Chondrocyte (in vitro differentiated cells): Measurements from ENCODE around the gene CCDC89. TPM values are rescaled to one million over a fixed set of nuclear protein-coding genes. Genes with fewer than 3 reads are reported as not detected.

Experiments used
- DNase-seq: peaks from one replicate; pipeline ENCODE4 v3.0.0; 2021; ENCODE audit warnings: mixed read lengths, low spot score
- H3K27ac Mint-ChIP-seq: one replicate; pipeline ENCODE4 v1.8.0; 2021; ENCODE audit warnings: mild to moderate bottlenecking, moderate library complexity, mixed read lengths; ENCODE audit not compliant: unreplicated experiment
- H3K27me3 Mint-ChIP-seq: 2 replicates; pipeline ENCODE4 v1.8.0; 2021; ENCODE audit warnings: low read depth, mixed read lengths
- H3K36me3 Mint-ChIP-seq: 2 replicates; pipeline ENCODE4 v1.8.0; 2021; ENCODE audit warnings: low read depth, mixed read lengths
- H3K4me1 Mint-ChIP-seq: 2 replicates; pipeline ENCODE4 v1.8.0; 2021; ENCODE audit warnings: low read depth, mild to moderate bottlenecking, mixed read lengths
- H3K4me3 Mint-ChIP-seq: one replicate; pipeline ENCODE4 v1.8.0; 2021; ENCODE audit warnings: mild to moderate bottlenecking, moderate library complexity, mixed read lengths; ENCODE audit not compliant: unreplicated experiment
- H3K9me3 Mint-ChIP-seq: 2 replicates; pipeline ENCODE4 v1.8.0; 2021; ENCODE audit warnings: low read depth, mixed read lengths
- CTCF ChIP-seq: fragments of 200-600 bp; sonication (generic); IDR thresholded peaks from 2 replicates; pipeline ENCODE4 v1.5.0; 2021; ENCODE audit warnings: antibody characterized with exemption, mild to moderate bottlenecking, moderate library complexity
- total RNA-seq: library from RNA; stranded (reverse); gene quantifications from 3 replicates; pipeline ENCODE4 v1.2.1, GENCODE V29; 2021

The CCDC89 gene
- total RNA-seq, 1 donor from 2014 or later: 0.30 TPM

GRCh38 chr11:85723088-85723487 is 37.1 kb upstream of the CCDC89 start:
- Mint-ChIP-seq H3K27ac (no peak overlapping the region), H3K4me3 (no peak overlapping the region), H3K36me3 (peaks cover 5% of the 10 kb centered on the region), H3K4me1 (peaks cover 29% of the 10 kb centered on the region), H3K27me3 (no peaks in the 10 kb centered on the region), H3K9me3 (peaks cover 6% of the 10 kb centered on the region)
- TF ChIP-seq CTCF: no peak
- DNase-seq: no peak

- H3K4me3 Mint-ChIP-seq: no peak overlapping the region
- peaks cover 33% of the 10 kb centered on the region for H3K4me1 Mint-ChIP-seq
- H3K36me3 Mint-ChIP-seq: peaks cover 3% of the 10 kb centered on the region
- peaks cover 6% of the 10 kb centered on the region for H3K9me3 Mint-ChIP-seq
- no peak overlapping the region for H3K27ac Mint-ChIP-seq
- no peaks in the 10 kb centered on the region for H3K27me3 Mint-ChIP-seq
- no peak for DNase-seq
- TF ChIP-seq CTCF: no peak
Measured at GRCh38 chr11:85721191-85721590, 35.2 kb upstream of the CCDC89 start.

GRCh38 chr11:85718991-85719807 is 33.2 kb upstream of the CCDC89 start:
- no peaks in the 10 kb centered on the region for H3K27me3 Mint-ChIP-seq
- peak overlapping the region; percentile 66 for H3K4me3 Mint-ChIP-seq
- TF ChIP-seq CTCF: no peak
- peak overlapping the region; percentile 94 for H3K27ac Mint-ChIP-seq
- peaks cover under 1% of the 10 kb centered on the region for H3K36me3 Mint-ChIP-seq
- H3K9me3 Mint-ChIP-seq: no peaks in the 10 kb centered on the region
- peaks cover 26% of the 10 kb centered on the region for H3K4me1 Mint-ChIP-seq
- no peak for DNase-seq

GRCh38 chr11:85718126-85718943 is 32.3 kb upstream of the CCDC89 start:
- Mint-ChIP-seq H3K9me3 (no peaks in the 10 kb centered on the region), H3K27ac (peak overlapping the region; percentile 94), H3K4me3 (peak overlapping the region; percentile 66), H3K36me3 (no peaks in the 10 kb centered on the region), H3K27me3 (no peaks in the 10 kb centered on the region), H3K4me1 (peaks cover 26% of the 10 kb centered on the region)
- TF ChIP-seq CTCF: no peak
- DNase-seq: no peak

GRCh38 chr11:85717429-85717828 is 31.4 kb upstream of the CCDC89 start:
- Mint-ChIP-seq H3K27me3 (no peaks in the 10 kb centered on the region), H3K9me3 (no peaks in the 10 kb centered on the region), H3K4me1 (peaks cover 26% of the 10 kb centered on the region), H3K4me3 (no peak overlapping the region), H3K27ac (peak overlapping the region; percentile 94), H3K36me3 (no peaks in the 10 kb centered on the region)
- no peak for DNase-seq
- no peak for TF ChIP-seq CTCF
